HG03575 (cell line): ENCODE measurements around the gene FAHD2A.
A peak's percentile ranks its signal among the peaks of the same experiment; 100 is the strongest.
"Not testable (repeated sequence)": the region's sequence is repeated elsewhere in the genome, so short reads cannot be mapped to it uniquely, and the experiment has no call there.

Experiments used
- ATAC-seq: cut with Tn5 transposase; IDR thresholded peaks from one replicate; pipeline ENCODE4 v1.9.1; 2021; ENCODE audit not compliant: unreplicated experiment, insufficient number of reproducible peaks, low FRiP score; ENCODE audit errors: extremely low read depth

Gene FAHD2A, protein sequence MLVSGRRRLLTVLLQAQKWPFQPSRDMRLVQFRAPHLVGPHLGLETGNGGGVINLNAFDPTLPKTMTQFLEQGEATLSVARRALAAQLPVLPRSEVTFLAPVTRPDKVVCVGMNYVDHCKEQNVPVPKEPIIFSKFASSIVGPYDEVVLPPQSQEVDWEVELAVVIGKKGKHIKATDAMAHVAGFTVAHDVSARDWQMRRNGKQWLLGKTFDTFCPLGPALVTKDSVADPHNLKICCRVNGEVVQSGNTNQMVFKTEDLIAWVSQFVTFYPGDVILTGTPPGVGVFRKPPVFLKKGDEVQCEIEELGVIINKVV

DNA sequence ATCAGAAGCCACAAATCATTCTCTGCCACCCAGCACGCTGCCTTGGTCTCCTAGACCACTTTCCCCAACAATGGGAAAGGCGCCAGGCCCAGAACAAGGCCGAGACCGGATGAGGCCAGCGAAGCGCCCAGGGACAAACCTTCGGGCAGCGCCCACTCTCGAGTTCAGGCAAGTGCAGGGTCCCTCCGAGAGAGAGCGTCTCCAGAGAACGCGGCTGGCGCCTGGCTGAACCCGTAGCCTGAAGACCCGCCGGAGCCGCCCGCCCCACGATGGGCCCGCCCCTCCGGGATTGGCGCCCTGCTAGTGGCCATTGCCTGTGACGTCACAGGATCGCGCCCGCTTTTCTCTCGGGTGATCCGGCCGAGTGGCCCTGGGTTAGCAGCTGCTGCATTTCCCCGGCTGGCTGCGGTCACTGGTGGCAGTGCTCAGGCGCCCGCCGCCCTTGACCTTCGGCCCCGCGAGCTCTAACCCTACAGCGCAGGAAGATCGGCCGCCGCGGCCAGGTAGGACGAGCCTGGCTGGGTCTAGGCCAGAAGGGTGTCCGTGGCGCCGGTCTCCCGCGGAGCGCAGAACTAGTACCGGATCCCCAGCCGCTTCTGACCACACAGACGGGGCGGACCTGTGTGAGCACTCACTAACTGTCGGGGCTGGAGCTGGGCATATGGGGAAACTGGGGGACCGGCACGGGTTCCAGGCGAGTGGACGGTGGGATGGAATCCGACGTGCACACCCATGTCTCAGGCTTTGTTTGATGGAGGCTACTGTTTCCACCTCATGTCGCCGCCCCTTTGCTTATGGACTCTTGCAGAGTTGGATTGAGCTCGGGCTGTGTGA lies at the start of gene FAHD2A:
TSS of gene FAHD2A (plus strand) at position 339 of the 834 bp plus-strand sequence. CDS start 2,851 bp downstream, outside the sequence.
- ATAC-seq = peak; percentile 50

DNA sequence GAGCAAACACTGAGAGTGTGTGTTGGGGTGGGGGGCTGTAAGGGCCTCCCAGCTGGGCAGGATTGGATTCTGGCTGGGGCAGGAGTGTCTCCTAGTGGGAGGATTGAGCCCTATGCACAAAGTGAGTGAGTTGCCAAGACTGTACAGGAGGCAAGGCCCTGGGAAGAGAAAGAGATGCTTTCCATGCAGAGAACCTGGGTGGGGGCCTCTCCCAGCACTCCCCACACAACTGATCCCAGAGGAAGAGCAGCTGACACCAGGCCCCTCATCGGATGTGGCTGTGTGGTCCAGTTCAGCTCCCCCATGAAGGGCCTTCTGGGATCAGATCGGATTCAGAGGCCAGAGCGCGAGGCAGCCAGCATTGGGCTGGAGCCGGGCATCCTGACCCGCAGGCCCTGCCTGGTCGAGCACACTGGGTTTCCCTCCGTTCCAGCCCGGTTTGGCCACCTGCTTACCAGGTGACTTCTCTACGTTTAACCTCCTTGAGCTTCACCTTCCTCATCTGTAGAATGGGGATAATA lies 49.4 kb upstream of the FAHD2A start:
- ATAC-seq = no peak

DNA sequence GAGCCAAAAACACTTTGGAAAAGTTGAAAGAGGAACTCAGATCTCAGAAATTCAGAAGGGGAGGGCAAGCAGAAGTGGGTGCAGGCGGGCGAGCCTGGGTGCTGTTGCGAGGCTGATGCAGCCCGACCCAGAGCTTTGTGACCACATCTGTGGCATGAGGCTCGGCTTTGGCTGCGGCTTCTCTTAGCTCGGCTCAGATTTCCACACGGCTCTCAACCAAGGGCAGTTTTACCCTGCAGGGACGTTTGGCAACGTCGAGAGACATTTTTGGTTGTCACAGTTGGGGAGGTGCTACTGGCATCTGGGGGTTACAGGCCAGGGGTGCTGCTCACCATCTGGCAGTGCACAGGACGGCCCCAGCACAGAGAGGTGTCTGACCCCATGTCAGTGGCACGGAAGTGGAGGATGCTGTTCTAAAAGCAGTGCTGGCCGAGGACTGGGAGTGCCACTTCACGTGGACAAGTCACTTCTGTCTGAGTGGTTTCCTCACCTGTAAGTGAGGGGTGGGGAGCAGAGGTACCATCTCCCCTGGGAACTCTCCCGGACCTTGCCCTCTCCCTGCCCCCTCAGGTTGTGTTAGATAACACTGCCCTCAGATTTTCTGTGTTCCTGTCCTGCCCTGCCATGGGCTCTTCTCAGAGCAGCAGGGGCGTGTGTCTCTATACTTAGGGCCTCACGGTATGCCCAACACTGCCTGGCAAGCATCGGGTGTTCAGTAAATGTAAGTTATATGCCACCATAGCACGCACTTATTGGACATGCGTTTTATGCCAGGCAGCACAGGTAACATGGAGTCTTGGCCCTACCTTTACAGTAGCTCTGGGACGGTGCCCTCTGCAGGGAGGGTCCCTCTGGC lies 48.7 kb upstream of the FAHD2A start:
- no peak for ATAC-seq

DNA sequence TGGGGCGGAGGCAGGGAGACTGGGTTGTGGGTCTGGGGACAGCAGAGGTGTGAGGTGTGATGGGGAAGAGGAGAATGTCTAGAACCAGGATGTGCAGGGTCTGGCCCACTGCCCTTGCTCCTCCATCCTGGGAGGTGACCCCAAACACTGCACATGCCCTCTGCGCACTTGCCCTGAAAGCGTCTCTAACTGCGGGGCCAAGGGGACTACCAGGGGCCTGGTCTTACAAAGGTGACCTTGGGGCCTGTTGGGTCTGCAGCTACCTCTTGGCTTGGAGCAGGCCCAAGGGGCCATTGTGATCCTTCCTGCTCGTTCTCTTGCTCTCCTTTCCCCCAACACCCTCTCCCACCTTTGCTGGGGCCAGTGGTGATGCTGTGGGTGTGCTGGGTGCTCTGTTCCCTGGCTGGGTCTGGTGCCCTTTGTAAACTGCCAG lies 48.0 kb upstream of the FAHD2A start:
- no peak for ATAC-seq

DNA sequence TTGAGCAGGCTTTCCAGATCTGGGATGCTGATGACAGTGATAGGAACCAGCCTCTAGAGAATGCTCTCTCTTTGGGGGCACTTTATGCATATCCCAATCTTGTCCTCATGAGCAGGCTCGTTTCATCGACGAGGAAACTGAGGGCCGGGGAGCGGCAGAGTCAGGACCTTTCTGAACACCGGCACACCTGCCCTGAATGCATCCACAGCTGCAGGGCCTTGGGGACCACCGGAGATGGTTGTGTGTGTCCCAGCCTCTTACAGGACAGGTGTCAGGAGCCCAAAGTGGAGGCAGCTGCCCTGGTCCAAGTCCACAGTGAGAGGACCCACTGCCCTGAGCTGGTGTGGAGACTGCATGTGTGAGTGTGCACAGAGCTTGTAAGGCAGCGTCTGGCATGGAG lies 47.6 kb upstream of the FAHD2A start:
- ATAC-seq = no peak

DNA sequence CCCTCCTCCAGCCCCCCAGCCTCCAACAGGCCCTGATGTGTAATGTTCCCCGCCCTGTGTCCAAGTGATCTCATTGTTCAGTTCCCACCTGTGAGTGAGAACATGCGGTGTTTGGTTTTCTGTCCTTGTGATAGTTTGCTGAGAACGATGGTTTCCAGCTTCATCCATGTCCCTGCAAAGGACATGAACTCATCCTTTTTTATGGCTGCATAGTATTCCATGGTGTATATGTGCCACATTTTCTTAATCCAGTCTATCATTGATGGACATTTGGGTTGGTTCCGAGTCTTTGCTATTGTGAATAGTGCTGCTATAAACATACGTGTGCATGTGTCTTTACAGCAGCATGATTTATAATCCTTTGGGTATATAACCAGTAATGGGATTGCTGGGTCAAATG lies 47.0 kb upstream of the FAHD2A start:
- ATAC-seq = not testable (repeated sequence)

DNA sequence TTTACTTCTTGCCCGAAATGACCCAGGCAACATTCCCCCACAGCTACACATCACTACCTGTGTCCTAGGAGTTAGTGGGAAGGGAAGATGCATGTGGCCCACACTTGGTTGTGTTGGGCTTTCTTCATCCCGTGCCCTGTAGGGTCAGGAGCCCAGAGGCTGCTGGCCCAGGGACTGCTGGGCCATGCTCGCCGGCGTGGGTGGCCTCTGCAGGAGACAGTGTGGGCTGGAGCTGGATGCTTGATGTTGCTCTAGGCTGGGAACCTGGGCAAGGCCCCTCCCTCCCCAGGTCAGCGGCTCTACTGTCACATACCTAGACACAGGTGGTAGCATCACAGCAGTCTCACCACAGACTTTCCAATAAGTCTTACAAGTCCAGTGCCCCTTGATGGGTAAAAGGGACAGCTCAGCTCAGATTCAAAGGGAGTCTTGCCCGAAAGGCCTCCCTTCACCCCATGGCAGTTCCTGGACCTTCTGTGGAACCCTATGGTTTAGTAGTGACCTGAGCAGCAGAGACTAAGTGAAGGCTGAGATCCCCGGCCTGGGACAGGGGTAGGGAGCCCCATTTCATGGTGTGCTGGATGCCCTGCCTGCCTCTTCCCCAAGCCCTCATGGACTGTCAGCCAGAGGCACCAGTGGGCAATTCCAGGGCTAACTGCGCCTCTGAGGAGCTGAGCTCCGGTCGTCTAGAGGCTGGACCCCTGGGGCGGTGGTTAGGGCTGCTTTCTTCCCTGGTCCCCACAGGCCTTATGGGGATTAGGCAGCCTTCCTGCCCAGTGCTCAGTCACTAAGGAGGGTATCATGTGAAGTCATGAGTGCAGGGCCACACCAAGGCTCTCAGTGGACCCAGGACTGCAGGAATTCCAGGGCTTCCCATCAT lies 45.4 kb upstream of the FAHD2A start:
- no peak for ATAC-seq

DNA sequence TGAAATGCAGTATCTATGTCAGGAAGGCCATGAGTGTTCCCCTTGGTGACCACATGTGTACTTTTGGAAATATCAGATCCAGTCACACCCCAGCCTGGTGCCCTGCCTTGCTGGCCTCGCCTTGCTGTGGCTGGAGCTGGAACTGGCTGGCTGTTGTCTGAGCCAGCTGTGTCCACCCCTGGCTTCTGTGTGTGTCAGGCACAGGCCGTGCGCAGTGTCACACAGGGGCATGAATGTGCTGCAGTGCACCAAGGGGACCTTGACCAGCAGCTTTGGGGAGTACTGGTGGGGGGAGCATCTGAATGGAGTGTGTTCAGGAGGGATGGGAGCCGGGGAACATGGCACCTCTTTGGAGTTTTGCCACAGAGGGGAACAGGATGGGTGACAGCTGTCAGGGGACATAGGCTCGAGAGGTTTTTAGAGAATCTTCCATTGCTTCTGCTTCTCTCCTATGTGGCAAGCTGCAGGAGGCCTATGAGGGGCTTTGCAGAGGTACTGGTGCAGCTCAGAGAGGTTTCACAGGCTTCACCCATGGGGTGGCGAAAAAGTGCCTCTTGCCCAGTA lies 44.7 kb upstream of the FAHD2A start:
- no peak for ATAC-seq

DNA sequence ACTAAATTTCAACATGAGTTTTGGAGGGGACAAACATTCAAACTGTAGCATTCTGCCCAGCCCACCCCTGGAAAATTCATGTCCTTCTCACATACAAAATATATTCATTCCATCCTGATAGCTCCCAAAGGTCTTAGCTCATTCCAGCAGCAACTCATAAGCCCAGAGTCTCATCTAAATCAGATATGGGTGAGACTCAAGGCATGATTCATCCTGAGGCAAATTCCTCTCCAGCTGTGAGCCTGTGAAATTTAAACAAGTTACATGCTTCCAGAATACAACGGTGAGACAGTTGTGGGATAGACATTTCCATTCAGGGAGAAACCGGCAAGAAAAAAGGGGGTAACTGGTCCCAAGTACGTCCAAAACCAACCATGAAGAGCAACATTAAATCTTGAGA lies 43.5 kb upstream of the FAHD2A start:
- no peak for ATAC-seq

DNA sequence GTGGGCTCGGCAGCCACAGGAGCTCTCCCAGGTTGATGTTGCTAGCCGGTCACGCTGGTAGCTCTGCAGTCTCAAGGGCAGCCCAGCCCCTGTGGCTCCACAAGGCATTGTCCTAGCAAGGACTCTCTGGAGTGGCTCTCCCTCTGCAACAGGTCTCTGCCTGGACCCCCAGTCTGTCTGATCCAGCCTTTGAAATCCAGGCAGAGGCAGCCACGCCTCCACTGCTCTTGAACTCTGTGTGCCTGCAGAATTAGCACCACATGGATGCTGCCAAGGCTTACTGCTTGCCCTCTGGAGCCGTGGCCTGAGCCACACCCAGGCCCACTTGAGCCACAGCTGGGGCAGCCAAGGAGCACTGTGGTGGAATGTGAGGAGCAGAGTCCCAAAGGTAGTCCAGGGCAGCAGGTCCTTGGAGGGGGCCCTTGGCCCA lies 43.0 kb upstream of the FAHD2A start:
- ATAC-seq = no peak

DNA sequence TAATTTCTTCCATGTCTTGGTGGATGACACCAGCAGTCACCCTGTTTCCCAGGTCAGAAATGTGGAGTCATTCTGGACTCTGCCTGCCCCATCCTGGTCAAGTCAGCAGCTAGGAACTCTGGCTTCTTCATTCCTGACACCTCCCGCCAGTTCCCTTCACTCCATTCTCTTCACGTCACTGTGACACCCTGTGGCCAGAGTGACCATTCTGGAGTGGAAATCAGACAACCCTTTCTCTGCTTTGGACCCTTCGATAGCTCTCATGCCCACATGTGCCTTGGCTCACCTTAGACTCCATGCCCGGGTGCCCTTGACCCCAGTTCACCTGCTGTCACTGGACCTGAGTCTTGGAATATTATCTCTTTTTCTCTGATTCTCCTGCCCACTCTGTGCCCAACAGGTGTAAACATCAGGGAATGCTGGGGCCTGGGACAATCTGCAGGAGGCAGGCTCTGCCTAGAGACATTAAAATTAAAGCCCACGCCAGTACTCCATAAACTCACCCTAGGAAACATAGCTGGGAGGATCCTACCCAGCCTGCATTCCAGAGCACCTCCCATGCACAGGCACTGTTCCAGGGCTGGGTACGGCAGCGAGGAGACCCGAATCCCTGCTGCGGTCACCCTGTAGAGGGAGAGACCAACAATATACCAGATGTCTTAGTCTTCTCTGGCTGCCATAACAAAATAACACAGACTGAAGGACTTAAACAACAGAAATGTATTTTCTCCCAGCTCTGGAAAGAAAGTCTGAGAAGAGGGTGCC lies 41.1 kb upstream of the FAHD2A start:
- ATAC-seq = no peak

DNA sequence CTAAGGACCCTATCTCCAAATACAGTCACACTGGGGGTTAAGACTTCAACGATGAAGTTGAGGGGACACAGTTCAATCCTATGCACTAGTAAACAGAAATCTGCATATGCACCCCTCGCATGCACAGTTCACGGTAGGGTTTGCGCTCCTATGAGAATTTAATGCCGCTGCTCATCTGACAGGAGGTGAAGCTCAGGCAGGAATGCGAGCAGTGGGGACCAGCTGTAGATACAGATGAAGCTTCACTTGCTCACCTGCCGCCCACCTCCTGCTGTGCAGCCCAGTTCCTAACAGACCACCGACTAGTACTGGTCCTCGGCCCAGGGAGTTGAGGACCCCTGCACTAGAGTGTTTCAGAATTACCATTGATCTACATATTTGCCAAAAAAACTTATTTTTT lies 40.0 kb upstream of the FAHD2A start:
- no peak for ATAC-seq

DNA sequence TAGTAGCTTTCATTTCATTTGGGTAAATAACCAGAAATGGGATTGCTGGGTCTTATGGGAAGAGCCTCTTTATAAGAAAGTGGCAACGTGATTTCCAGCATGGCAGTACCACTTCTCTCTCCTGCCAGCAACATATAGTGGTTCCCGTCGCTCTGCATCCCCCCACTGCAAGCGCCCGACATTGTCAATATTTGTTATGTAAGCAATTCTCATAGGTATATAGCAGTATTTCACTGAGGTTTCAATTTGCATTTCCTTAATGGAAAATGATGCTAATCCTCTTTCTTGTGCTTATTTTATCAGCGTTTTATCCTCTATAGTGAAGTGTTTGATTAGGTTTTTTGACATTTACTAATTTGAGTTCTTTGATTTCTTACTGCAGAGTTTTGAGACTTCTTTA lies 36.0 kb upstream of the FAHD2A start:
- ATAC-seq = no peak

DNA sequence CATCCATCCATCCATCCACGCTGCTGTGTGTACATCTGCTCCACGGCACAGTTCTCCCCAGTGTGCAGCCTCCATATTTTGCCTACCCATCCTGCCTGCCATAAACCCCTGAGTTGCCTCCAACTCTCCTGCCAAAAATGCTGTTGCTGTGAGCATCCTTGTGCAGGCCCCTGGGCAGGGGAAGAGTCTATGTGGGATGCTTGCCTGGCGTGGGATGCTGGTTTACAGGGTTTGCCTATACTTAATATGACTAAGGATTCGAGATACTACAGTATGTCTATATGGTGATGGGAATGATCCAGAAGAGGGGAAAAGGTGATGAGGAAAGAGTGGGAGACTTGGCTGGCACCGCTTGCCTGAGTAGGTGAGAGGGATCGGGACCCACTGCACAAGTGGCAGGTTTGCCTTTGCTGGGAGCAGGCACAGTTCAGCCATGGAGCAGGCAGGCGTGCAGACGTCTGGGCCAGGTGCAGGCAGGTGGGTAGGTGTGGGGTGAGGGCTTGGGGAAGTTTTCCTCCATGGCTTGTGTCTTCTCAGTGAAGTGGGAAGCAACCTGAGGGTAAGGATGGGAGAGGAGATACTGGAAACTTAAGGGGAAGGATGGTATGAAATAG lies 30.2 kb upstream of the FAHD2A start:
- no peak for ATAC-seq

DNA sequence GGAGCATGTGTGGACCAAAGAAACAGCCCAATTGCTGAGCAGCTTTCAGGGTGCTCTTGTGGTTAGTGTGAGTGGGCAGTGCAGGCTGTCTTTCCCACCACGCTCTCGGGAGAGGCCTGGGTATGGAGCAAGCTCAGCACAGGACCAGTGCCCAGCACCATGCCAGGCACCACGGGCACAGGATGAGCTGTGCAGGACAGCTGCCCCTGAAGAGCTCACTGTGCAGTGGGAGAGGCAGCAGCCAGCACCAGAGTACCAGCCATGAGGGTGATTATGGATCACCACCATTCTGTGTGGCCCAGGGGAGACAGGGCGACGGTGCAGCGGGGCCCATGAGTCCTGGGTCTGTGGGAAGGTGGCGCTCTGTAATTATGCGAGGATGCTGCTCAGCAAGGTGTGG lies 29.7 kb upstream of the FAHD2A start:
- no peak for ATAC-seq

DNA sequence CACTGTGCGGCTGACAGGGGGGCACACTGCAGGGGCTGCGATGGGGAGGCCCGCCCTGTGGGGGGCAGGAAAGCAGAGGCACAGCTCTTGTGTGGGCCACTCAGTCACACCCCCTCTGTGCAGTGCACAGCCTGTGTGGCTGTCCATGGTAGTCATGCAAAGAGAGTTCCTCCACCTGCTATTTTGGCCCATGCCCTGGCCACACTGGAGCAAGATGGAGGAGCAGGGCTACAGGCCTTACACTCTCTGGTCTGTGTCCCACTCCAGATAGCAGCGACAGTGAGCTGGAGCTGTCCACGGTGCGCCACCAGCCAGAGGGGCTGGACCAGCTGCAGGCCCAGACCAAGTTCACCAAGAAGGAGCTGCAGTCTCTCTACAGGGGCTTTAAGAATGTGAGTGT lies 28.5 kb upstream of the FAHD2A start:
- ATAC-seq = no peak

DNA sequence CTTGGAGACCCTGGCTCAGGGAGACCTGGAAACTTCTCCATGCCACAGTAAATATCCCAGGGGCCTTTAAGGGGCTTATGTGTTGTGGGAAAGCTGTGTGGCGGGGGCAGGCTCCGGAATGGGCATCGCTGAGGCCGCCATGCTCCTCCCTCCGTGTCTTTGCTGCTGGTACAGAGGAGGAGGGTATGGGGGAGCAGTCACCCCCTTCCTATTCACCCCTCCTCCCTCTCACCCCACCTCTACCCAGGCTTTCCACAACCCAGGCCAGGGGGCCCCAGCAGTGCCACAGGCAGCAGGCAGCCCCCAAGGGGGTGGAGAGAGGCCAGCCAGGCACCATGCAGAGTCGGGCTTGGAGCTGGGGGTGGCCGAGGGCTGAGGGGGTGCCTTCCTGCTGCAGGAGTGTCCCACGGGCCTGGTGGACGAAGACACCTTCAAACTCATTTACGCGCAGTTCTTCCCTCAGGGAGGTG lies 28.0 kb upstream of the FAHD2A start:
- ATAC-seq = no peak
